ENCODE data around the gene LRIT3.
"Not testable (repeated sequence)": the region's sequence is repeated elsewhere in the genome, so short reads cannot be mapped to it uniquely, and the experiment has no call there.

The LRIT3 gene

GRCh38 chr4:109821185-109821584 lies 26.7 kb upstream of the LRIT3 start:
- H3K4me1 Mint-ChIP-seq, result peaks cover 19 to 28% of the 10 kb centered on the region in 2 donors
- ATAC-seq (replicated peaks) (no peak), DNase-seq (no peak)
- H3K4me3 Mint-ChIP-seq, result no peak overlapping the region
- no peak overlapping the region for H3K27ac Mint-ChIP-seq
- H3K27me3 Mint-ChIP-seq, result no peaks in the 10 kb centered on the region
- no peaks in the 10 kb centered on the region for H3K9me3 Mint-ChIP-seq
- peaks cover 28 to 52% of the 10 kb centered on the region in 2 donors for H3K36me3 Mint-ChIP-seq

- Mint-ChIP-seq H3K9me3 (no peaks in the 10 kb centered on the region), H3K27ac (no peak overlapping the region), H3K4me3 (no peak overlapping the region), H3K4me1 (no peaks in the 10 kb centered on the region), H3K27me3 (no peaks in the 10 kb centered on the region), H3K36me3 (peaks cover 5 to 20% of the 10 kb centered on the region in 2 donors)
- ATAC-seq (replicated peaks) (peak in 1 of 2 donors; percentile 45), DNase-seq (no peak)
These were observed 21.2 kb upstream of the LRIT3 start for GRCh38 chr4:109826719-109827118.

GRCh38 chr4:109827672-109828071 lies 20.2 kb upstream of the LRIT3 start, which contains the start of gene RRH:
Gene RRH (plus strand): TSS chr4:109827972. CDS start chr4:109828028, 56 bp downstream.
- Mint-ChIP-seq H3K9me3 (no peaks in the 10 kb centered on the region), H3K36me3 (peaks cover 3 to 16% of the 10 kb centered on the region in 2 donors), H3K27ac (no peak within 1 kb of the TSS), H3K27me3 (no peaks in the 10 kb centered on the region), H3K4me1 (no peaks in the 10 kb centered on the region), H3K4me3 (no peak within 1 kb of the TSS)
- DNase-seq, result no peak
- no peak for ATAC-seq (replicated peaks)

GRCh38 chr4:109833756-109834155 lies 14.2 kb upstream of the LRIT3 start:
- Mint-ChIP-seq H3K9me3 (no peaks in the 10 kb centered on the region), H3K4me1 (no peaks in the 10 kb centered on the region), H3K36me3 (peaks cover 9 to 21% of the 10 kb centered on the region in 2 donors), H3K4me3 (no peak overlapping the region), H3K27ac (no peak overlapping the region), H3K27me3 (no peaks in the 10 kb centered on the region)
- DNase-seq, result no peak
- ATAC-seq (replicated peaks), result no peak

- Mint-ChIP-seq H3K9me3 (peaks cover 0 to 2% of the 10 kb centered on the region in 2 donors), H3K36me3 (peaks cover 19 to 41% of the 10 kb centered on the region in 2 donors), H3K4me3 (no peak overlapping the region), H3K4me1 (no peaks in the 10 kb centered on the region), H3K27me3 (no peaks in the 10 kb centered on the region), H3K27ac (no peak overlapping the region)
- ATAC-seq (replicated peaks), result no peak
- DNase-seq, result no peak
These were observed 10.9 kb upstream of the LRIT3 start for GRCh38 chr4:109836985-109837384.

- no peak for DNase-seq
- H3K27me3 Mint-ChIP-seq, result no peaks in the 10 kb centered on the region
- H3K4me3 Mint-ChIP-seq, result no peak overlapping the region
- peaks cover 0 to 3% of the 10 kb centered on the region in 2 donors for H3K36me3 Mint-ChIP-seq
- H3K9me3 Mint-ChIP-seq, result no peaks in the 10 kb centered on the region
- H3K27ac Mint-ChIP-seq, result no peak overlapping the region
- ATAC-seq (replicated peaks), result no peak
- H3K4me1 Mint-ChIP-seq, result no peaks in the 10 kb centered on the region
These were observed 1.4 kb upstream of the LRIT3 start for GRCh38 chr4:109846395-109847098.

GRCh38 chr4:109848501-109848900 lies 594 bp downstream of the LRIT3 start:
- no peak overlapping the region for H3K4me3 Mint-ChIP-seq
- no peak for DNase-seq
- H3K9me3 Mint-ChIP-seq, result peaks cover 0 to 2% of the 10 kb centered on the region in 2 donors
- no peaks in the 10 kb centered on the region for H3K27me3 Mint-ChIP-seq
- H3K4me1 Mint-ChIP-seq, result no peaks in the 10 kb centered on the region
- no peak for ATAC-seq (replicated peaks)
- peaks cover 10 to 18% of the 10 kb centered on the region in 2 donors for H3K36me3 Mint-ChIP-seq
- H3K27ac Mint-ChIP-seq, result no peak overlapping the region

GRCh38 chr4:109850601-109851000 lies 2.7 kb downstream of the LRIT3 start:
- H3K27me3 Mint-ChIP-seq, result no peaks in the 10 kb centered on the region
- H3K4me1 Mint-ChIP-seq, result peaks cover 2 to 7% of the 10 kb centered on the region in 2 donors
- DNase-seq, result no peak
- H3K27ac Mint-ChIP-seq, result no peak overlapping the region
- H3K4me3 Mint-ChIP-seq, result no peak overlapping the region
- ATAC-seq (replicated peaks), result no peak
- H3K9me3 Mint-ChIP-seq, result peaks cover 0 to 2% of the 10 kb centered on the region in 2 donors
- H3K36me3 Mint-ChIP-seq, result peaks cover 19 to 37% of the 10 kb centered on the region in 2 donors

- H3K27ac Mint-ChIP-seq; DNase-seq; H3K27me3 Mint-ChIP-seq; ATAC-seq (replicated peaks); H3K4me1 Mint-ChIP-seq; H3K4me3 Mint-ChIP-seq: not testable (repeated sequence)
- H3K9me3 Mint-ChIP-seq, result peaks cover 0 to 15% of the 10 kb centered on the region in 2 donors
- H3K36me3 Mint-ChIP-seq, result peaks cover 24 to 31% of the 10 kb centered on the region in 2 donors
These were observed 11.8 kb downstream of the LRIT3 start for GRCh38 chr4:109859426-109860300.

- Mint-ChIP-seq H3K27me3 (no peaks in the 10 kb centered on the region), H3K4me3 (no peak overlapping the region), H3K36me3 (peaks cover 9 to 20% of the 10 kb centered on the region in 2 donors), H3K9me3 (peaks cover 0 to 15% of the 10 kb centered on the region in 2 donors), H3K27ac (no peak overlapping the region), H3K4me1 (no peaks in the 10 kb centered on the region)
- ATAC-seq (replicated peaks), result no peak
- no peak for DNase-seq
These were observed 13.4 kb downstream of the LRIT3 start for GRCh38 chr4:109861271-109861670.

- Mint-ChIP-seq H3K9me3 (peaks cover 0 to 15% of the 10 kb centered on the region in 2 donors), H3K4me3 (no peak overlapping the region), H3K27me3 (no peaks in the 10 kb centered on the region), H3K27ac (no peak overlapping the region), H3K36me3 (peaks cover 10 to 23% of the 10 kb centered on the region in 2 donors), H3K4me1 (no peaks in the 10 kb centered on the region)
- ATAC-seq (replicated peaks) (no peak), DNase-seq (no peak)
These were observed 14.1 kb downstream of the LRIT3 start for GRCh38 chr4:109861916-109862511.

- Mint-ChIP-seq H3K36me3 (peaks cover 6 to 11% of the 10 kb centered on the region in 2 donors), H3K4me3 (no peak overlapping the region), H3K27ac (no peak overlapping the region), H3K4me1 (no peaks in the 10 kb centered on the region), H3K9me3 (peaks cover 0 to 13% of the 10 kb centered on the region in 2 donors), H3K27me3 (no peaks in the 10 kb centered on the region)
- no peak for ATAC-seq (replicated peaks)
- DNase-seq, result no peak
These were observed 16.2 kb downstream of the LRIT3 start for GRCh38 chr4:109864134-109864533.

- no peaks in the 10 kb centered on the region for H3K9me3 Mint-ChIP-seq
- H3K4me1 Mint-ChIP-seq, result no peaks in the 10 kb centered on the region
- H3K36me3 Mint-ChIP-seq, result peaks cover 13 to 28% of the 10 kb centered on the region in 2 donors
- H3K27ac Mint-ChIP-seq, result peak overlapping the region; percentile 7
- H3K27me3 Mint-ChIP-seq, result no peaks in the 10 kb centered on the region
- ATAC-seq (replicated peaks), result no peak
- DNase-seq, result no peak
- H3K4me3 Mint-ChIP-seq, result no peak overlapping the region
These were observed 22.2 kb downstream of the LRIT3 start for GRCh38 chr4:109870061-109870460.

- Mint-ChIP-seq H3K27me3 (peaks cover 4 to 5% of the 10 kb centered on the region in 2 donors), H3K36me3 (peaks cover 9 to 26% of the 10 kb centered on the region in 2 donors), H3K27ac (no peak overlapping the region), H3K4me1 (no peaks in the 10 kb centered on the region), H3K9me3 (peaks cover 0 to 2% of the 10 kb centered on the region in 2 donors), H3K4me3 (no peak overlapping the region)
- no peak for ATAC-seq (replicated peaks)
- DNase-seq, result no peak
These were observed 24.2 kb downstream of the LRIT3 start for GRCh38 chr4:109872065-109872464.

Measured in stimulated activated naive B cell treated with anti-CD40 and anti-IgM and Interleukin-4, amounts not matched to agents 10 μg/mL and 1 μg/mL and 100 μg/mL, for 72 hours (primary cell).